ENCODE data around the gene AJM1.

Gene AJM1

DNA sequence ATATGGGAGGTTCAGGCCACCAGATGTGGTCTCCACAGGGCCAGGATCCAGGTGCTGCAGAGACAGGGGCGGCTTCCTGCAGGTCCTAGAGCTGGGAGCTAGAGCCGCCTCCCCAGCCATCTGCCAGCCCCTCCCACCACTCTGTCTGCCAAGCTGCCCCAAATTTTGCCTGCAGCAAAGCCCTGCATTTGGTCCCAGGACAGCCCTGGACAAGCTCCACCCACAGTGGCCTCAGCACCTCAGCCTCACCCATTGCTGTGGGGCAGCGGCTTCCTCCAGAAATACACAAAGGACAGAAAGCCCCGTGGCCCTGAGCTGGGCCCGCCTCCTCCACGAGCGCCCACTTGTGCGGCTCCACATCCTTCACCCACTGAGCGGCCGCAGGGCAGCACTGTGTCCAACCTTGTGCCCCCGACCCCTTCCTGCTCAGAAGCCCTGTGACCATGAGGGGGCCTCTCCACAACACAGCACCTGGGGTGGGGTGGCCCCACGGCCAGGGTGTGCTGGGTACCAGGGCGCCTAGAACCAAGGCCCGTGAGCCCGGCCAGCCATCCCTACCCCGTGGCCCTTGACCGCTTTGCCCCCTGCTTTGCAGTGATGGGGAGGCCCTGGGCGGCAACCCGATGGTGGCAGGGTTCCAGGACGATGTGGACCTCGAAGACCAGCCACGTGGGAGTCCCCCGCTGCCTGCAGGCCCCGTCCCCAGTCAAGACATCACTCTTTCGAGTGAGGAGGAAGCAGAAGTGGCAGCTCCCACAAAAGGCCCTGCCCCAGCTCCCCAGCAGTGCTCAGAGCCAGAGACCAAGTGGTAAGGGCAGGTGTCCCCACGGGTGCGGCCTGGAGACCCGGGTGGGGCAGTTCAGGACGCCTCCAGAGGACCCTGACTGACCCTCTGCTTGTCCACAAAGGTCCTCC lies 3.7 kb upstream of the AJM1 start:
- H3K4me3 ChIP-seq (ENCODE audit: low read length): no peak overlapping the region
- H3K79me2 ChIP-seq (ENCODE audit: control insufficient read depth, low read length): no peaks in the 10 kb centered on the region
- H3K9me3 ChIP-seq (ENCODE audit: control insufficient read depth, insufficient read depth, low read length): no peaks in the 10 kb centered on the region
- H3K9me2 ChIP-seq (replicated peaks; ENCODE audit: control insufficient read depth, low read length): no peaks in the 10 kb centered on the region
- no peak for TF ChIP-seq EZH2phosphoT487 (IDR thresholded peaks at IDR 0.05; ENCODE audit: borderline replicate concordance, low read length)
- TF ChIP-seq, protein P1, sequence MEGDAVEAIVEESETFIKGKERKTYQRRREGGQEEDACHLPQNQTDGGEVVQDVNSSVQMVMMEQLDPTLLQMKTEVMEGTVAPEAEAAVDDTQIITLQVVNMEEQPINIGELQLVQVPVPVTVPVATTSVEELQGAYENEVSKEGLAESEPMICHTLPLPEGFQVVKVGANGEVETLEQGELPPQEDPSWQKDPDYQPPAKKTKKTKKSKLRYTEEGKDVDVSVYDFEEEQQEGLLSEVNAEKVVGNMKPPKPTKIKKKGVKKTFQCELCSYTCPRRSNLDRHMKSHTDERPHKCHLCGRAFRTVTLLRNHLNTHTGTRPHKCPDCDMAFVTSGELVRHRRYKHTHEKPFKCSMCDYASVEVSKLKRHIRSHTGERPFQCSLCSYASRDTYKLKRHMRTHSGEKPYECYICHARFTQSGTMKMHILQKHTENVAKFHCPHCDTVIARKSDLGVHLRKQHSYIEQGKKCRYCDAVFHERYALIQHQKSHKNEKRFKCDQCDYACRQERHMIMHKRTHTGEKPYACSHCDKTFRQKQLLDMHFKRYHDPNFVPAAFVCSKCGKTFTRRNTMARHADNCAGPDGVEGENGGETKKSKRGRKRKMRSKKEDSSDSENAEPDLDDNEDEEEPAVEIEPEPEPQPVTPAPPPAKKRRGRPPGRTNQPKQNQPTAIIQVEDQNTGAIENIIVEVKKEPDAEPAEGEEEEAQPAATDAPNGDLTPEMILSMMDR (IDR thresholded peaks at IDR 0.05; ENCODE audit: low read depth, low read length, poor library complexity, severe bottlenecking): no peak
- no peaks in the 10 kb centered on the region; the same call in 1 of the 2 replicates for H3F3A ChIP-seq (ENCODE audit: control insufficient read depth, insufficient read depth)
- H3K27ac ChIP-seq (ENCODE audit: low read depth, low read length): no peak overlapping the region
- H3K36me3 ChIP-seq (ENCODE audit: control insufficient read depth, low read length): peaks cover 24% of the 10 kb centered on the region
- no peak overlapping the region for H3K4me2 ChIP-seq (ENCODE audit: low read length)
- H3K27me3 ChIP-seq (ENCODE audit: control insufficient read depth, low read length): no peaks in the 10 kb centered on the region
- peaks cover 5% of the 10 kb centered on the region; the same call in 1 of the 2 replicates for H4K20me1 ChIP-seq (ENCODE audit: control insufficient read depth, insufficient read depth, low read depth, low read length)
- peaks cover 20% of the 10 kb centered on the region for H3K4me1 ChIP-seq (ENCODE audit: control insufficient read depth, low read length)

DNA sequence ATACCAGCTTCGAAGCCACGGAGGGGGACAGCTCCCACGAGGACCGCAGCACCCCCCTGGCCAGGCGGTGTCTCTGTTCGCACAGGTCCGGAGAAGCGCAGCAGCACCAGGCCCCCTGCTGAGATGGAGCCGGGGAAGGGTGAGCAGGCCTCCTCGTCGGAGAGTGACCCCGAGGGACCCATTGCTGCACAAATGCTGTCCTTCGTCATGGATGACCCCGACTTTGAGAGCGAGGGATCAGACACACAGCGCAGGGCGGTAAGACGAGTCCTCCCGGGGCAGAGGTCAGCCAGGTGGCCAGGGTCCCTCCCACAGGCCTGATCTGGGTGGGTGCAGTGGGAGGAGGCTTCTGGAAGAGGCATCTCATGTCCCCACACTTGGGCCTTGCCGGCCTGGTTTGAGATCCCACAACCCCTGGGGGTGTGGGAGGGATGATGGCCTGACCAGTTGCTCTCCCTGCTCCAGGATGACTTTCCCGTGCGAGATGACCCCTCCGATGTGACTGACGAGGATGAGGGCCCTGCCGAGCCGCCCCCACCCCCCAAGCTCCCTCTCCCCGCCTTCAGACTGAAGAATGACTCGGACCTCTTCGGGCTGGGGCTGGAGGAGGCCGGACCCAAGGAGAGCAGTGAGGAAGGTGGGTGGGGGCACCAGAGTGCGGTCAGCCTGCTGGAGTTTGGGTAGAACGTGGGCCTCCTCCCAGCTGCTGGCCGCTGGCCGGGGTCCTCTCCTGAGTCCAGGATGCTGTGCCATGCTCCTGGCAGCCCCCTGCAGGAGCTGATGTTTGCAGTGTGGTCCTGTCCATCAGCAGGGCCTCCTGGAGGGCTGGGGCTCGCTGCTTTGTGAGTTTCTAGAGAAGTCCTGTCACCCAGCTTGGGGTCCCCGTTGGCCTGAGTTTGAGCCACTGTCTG lies 2.8 kb upstream of the AJM1 start:
- Histone ChIP-seq H4K20me1 (ENCODE audit: control insufficient read depth, insufficient read depth, low read depth, low read length) (peaks cover 5% of the 10 kb centered on the region; the same call in 1 of the 2 replicates), H3K27me3 (ENCODE audit: control insufficient read depth, low read length) (no peaks in the 10 kb centered on the region), H3K36me3 (ENCODE audit: control insufficient read depth, low read length) (peaks cover 24% of the 10 kb centered on the region), H3K27ac (ENCODE audit: low read depth, low read length) (no peak overlapping the region), H3K4me1 (ENCODE audit: control insufficient read depth, low read length) (peaks cover 22% of the 10 kb centered on the region), H3K79me2 (ENCODE audit: control insufficient read depth, low read length) (no peaks in the 10 kb centered on the region), H3K9me3 (ENCODE audit: control insufficient read depth, insufficient read depth, low read length) (no peaks in the 10 kb centered on the region), H3K9me2 (replicated peaks; ENCODE audit: control insufficient read depth, low read length) (no peaks in the 10 kb centered on the region), H3F3A (ENCODE audit: control insufficient read depth, insufficient read depth) (no peaks in the 10 kb centered on the region; the same call in 1 of the 2 replicates), H3K4me2 (ENCODE audit: low read length) (no peak overlapping the region), H3K4me3 (ENCODE audit: low read length) (no peak overlapping the region)
- TF ChIP-seq, protein P1 (IDR thresholded peaks at IDR 0.05; ENCODE audit: low read depth, low read length, poor library complexity, severe bottlenecking): no peak
- TF ChIP-seq EZH2phosphoT487 (IDR thresholded peaks at IDR 0.05; ENCODE audit: borderline replicate concordance, low read length): no peak

DNA sequence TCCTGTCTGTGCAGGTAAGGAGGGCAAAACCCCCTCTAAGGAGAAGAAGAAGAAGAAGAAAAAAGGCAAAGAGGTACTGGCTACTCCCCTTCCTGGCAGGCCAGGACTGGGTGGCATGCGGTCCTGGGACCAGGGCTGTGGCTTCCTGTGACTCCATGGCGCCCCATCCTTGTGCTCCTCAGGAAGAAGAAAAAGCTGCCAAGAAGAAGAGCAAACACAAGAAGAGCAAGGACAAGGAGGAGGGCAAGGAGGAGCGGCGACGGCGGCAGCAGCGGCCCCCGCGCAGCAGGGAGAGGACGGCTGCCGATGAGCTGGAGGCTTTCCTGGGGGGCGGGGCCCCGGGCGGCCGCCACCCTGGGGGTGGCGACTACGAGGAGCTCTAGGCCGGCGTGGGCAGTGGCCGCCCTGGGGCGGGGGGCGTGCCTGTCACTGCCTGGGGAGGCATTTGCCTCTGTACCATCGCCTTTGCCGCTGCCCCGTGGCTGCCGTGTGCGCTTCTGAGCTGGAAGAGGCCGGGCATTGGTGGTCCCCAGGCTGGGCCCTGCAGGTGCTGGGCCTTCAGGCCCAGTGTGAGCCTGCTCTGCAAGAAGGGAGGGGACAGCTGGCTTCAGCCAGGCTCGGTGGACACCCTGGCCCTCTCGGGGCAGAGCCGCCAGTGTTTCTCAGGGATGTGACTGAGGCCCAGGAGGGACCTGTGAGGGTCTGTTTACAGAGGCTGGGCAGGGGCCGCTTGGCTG lies 2.0 kb upstream of the AJM1 start:
- Histone ChIP-seq H3K36me3 (ENCODE audit: control insufficient read depth, low read length) (peaks cover 24% of the 10 kb centered on the region), H4K20me1 (ENCODE audit: control insufficient read depth, insufficient read depth, low read depth, low read length) (peaks cover 5% of the 10 kb centered on the region; the same call in 1 of the 2 replicates), H3K4me1 (ENCODE audit: control insufficient read depth, low read length) (peaks cover 22% of the 10 kb centered on the region), H3F3A (ENCODE audit: control insufficient read depth, insufficient read depth) (no peaks in the 10 kb centered on the region; the same call in 1 of the 2 replicates), H3K9me2 (replicated peaks; ENCODE audit: control insufficient read depth, low read length) (no peaks in the 10 kb centered on the region), H3K4me2 (ENCODE audit: low read length) (no peak overlapping the region), H3K4me3 (ENCODE audit: low read length) (no peak overlapping the region), H3K9me3 (ENCODE audit: control insufficient read depth, insufficient read depth, low read length) (no peaks in the 10 kb centered on the region), H3K27ac (ENCODE audit: low read depth, low read length) (no peak overlapping the region), H3K27me3 (ENCODE audit: control insufficient read depth, low read length) (no peaks in the 10 kb centered on the region), H3K79me2 (ENCODE audit: control insufficient read depth, low read length) (no peaks in the 10 kb centered on the region)
- TF ChIP-seq, protein P1 (IDR thresholded peaks at IDR 0.05; ENCODE audit: low read depth, low read length, poor library complexity, severe bottlenecking): no peak
- TF ChIP-seq EZH2phosphoT487 (IDR thresholded peaks at IDR 0.05; ENCODE audit: borderline replicate concordance, low read length): no peak
